H1 (cell line): ENCODE data around the gene PELI2. TPM values are rescaled to one million over a fixed set of nuclear protein-coding genes. Genes with fewer than 3 reads are reported as not detected.

Experiments used
- NRF1 ChIP-seq: IDR thresholded peaks from 2 replicates; pipeline ENCODE4 v1.6.1; 2011; ENCODE audit warnings: mild to moderate bottlenecking, low read depth, low read length, improper control_type of control experiment
- polyA plus RNA-seq, 7 experiments: library from polyadenylated mRNA; depleted of rRNA in 3 of 7; stranded (reverse) in 5 of 7; unstranded in 2 of 7; fragments of >200 nt in 5 of 7; fragments of 200-250 nt in 2 of 7; gene quantifications; 1 replicate in 5 of 7; 2 replicates in 1 of 7; 4 replicates in 1 of 7; pipeline versions ENCODE4 v1.2.1 to v1.2.3, GENCODE V29; 2011 to 2013; ENCODE audit warnings: missing spikeins in 2 of 7, mixed read lengths in 2 of 7
- total RNA-seq: library from RNA; stranded (reverse); fragmentation: NEBNext Ultra II Directional; extraction: Animal tissue kit (Norgen Biotek cat#: 25700); gene quantifications from 2 replicates; pipeline ENCODE4 v1.2.1, GENCODE V29; 2021

Gene PELI2
- total and polyA plus RNA-seq, 2 of the 8 experiments (the other 6 are each of a cell fraction or from before 2014, with no cell fraction given), result 14.6 to 25.7 TPM

DNA sequence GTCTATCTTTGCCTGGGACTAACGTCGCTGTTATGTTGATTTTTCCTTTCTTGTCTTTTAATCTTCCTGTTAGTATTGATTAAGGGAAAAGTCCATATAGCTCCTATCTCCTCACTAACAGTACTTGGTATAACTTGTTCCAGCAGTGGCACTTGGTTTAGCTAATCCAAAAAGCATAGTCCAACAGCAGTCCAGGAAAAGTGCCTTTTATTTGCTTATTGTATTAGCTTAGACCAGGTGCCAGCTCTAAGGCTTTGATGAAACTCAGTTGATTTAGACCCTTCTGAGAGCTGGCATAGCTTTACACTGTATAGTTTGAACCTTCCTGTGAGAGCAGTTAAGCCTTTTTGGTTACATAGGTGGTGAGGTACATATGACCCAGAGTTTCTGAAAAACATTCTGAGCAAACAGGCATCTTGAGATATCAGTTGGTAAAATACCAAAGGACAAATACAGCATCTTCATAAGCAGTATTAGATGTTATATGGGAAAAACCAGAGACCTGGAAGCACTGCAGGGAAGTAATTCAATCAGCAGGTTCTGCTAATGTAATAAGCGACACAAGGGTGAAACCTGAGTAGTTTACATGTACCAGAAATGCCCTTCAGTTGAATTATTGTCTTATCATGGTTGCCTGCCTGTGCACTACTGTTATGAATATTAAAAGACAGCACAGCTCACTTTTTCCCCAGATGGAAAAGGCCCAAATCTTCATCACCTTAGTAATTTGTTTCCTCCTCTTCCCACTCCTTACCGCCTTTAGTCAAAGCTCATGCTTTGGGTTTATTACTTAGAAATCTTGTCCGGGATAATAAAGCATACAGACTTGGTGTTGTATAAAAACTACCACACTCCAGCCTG lies 13.0 kb downstream of the PELI2 start (continued):
- no peak for TF ChIP-seq NRF1
